Measurements from ENCODE around the gene RGS2. TPM values are rescaled to one million over a fixed set of nuclear protein-coding genes. Genes with fewer than 3 reads are reported as not detected.

RGS2 gene
- polyA plus RNA-seq, 1 experiment, result 80.3 TPM

DNA sequence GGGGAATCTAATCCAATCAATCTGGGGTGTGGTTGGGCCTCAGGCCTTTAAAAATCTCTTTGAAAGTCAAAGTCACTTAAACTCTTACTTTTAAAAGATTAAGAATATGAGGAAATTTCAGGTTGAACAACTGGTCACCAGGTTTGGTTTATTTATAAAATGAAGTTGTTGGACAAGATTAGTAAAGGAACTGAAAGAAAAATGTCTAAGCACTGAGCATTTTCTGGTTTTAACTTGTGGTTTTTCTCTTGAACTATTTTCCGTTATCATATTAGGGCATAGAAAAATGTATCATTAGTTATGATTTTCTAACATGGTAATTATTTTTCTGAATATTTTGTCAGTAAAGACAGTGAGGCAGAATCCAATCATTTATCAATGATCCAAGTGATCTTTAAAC, 49.6 kb downstream of the RGS2 start:
- no peaks in the 10 kb centered on the region for H3K9me3 ChIP-seq (ENCODE audit: control insufficient read depth, insufficient read depth, low read length)
- no peaks in the 10 kb centered on the region for H3K27me3 ChIP-seq (ENCODE audit: control insufficient read depth, insufficient read depth, low read length)
- H3K27ac ChIP-seq (ENCODE audit: low read depth, low read length), result no peak overlapping the region
- no peak overlapping the region for H3K4me3 ChIP-seq (ENCODE audit: low read depth, low read length)
- no peak for DNase-seq (ENCODE audit: low read depth, low spot score)
- ChIA-PET POLR2A (no interaction called here), CTCF (no interaction called here)
- TF ChIP-seq CTCF (IDR thresholded peaks at IDR 0.05; ENCODE audit: low read depth, low read length), result no peak

- H3K27ac ChIP-seq (ENCODE audit: low read depth, low read length), result no peak overlapping the region
- POLR2A ChIA-PET, result no interaction called here
Observed at GRCh38 chr1:192859808-192860207, 51.0 kb downstream of the RGS2 start.

DNA sequence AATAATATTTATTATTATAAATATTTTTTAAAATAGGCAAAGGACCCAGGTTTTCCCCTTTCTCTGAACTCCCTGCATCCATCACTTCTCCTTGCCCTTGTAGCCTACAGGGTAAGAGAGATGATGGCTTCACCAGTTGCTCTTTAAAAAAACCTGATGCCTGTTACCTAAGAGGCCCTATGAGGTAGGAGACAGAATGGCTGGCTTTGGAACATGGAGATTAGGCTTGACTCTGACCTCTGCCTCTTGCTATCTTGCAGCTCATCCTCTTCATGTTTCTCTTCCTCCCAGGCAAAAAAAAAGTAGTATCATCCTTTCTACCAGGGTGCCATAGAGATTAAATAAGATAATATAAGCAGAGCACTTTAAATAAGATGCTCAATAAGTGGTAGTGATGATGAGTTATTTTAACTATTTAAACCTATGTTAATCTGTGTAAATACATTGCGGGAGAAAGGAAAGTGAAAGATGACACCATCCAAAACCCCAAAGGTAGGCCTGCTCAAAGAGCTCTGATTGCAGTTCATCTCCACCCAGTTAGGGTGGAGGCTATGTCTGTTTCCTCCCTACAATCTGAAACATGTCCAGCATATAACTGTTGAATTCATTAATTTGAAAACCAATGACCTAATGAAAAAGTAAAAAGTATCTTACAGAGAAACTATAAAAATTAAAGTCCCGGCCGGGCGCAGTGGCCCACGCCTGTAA, 51.8 kb downstream of the RGS2 start:
- Histone ChIP-seq H3K27me3 (ENCODE audit: control insufficient read depth, insufficient read depth, low read length) (no peaks in the 10 kb centered on the region), H3K4me3 (ENCODE audit: low read depth, low read length) (no peak overlapping the region), H3K9me3 (ENCODE audit: control insufficient read depth, insufficient read depth, low read length) (no peaks in the 10 kb centered on the region), H3K27ac (ENCODE audit: low read depth, low read length) (no peak overlapping the region)
- ChIA-PET POLR2A (no interaction called here), CTCF (no interaction called here)
- DNase-seq (ENCODE audit: low read depth, low spot score), result no peak
- TF ChIP-seq CTCF (IDR thresholded peaks at IDR 0.05; ENCODE audit: low read depth, low read length), result no peak

More at GRCh38 chr1:192859808-192860207, 51.0 kb downstream of the RGS2 start:
- H3K27me3 ChIP-seq (ENCODE audit: control insufficient read depth, insufficient read depth, low read length), result no peaks in the 10 kb centered on the region
- no peak for TF ChIP-seq CTCF (IDR thresholded peaks at IDR 0.05; ENCODE audit: low read depth, low read length)
- H3K4me3 ChIP-seq (ENCODE audit: low read depth, low read length), result no peak overlapping the region
- H3K9me3 ChIP-seq (ENCODE audit: control insufficient read depth, insufficient read depth, low read length), result no peaks in the 10 kb centered on the region
- no peak for DNase-seq (ENCODE audit: low read depth, low spot score)
- CTCF ChIA-PET, result no interaction called here

- no peak for DNase-seq (ENCODE audit: low read depth, low spot score)
- H3K27ac ChIP-seq (ENCODE audit: low read depth, low read length), result no peak overlapping the region
- H3K27me3 ChIP-seq (ENCODE audit: control insufficient read depth, insufficient read depth, low read length), result no peaks in the 10 kb centered on the region
- H3K4me3 ChIP-seq (ENCODE audit: low read depth, low read length), result no peak overlapping the region
- ChIA-PET CTCF (no interaction called here), POLR2A (no interaction called here)
- H3K9me3 ChIP-seq (ENCODE audit: control insufficient read depth, insufficient read depth, low read length), result no peaks in the 10 kb centered on the region
- TF ChIP-seq CTCF (IDR thresholded peaks at IDR 0.05; ENCODE audit: low read depth, low read length), result no peak
Observed at GRCh38 chr1:192861860-192862259, 53.0 kb downstream of the RGS2 start.

Other genes with a start within 250 kb of the RGS2 start
- gene RGS1, start 233.3 kb upstream of the RGS2 start, polyA plus RNA-seq (2011; rRNA removed), result not detected in 2 replicates
- gene RGS13, start 172.9 kb upstream of the RGS2 start, polyA plus RNA-seq (2011; rRNA removed), result not detected in 2 replicates